Erythroblast (primary cell): Measurements from ENCODE around the gene VIM.

Experiments
- GATA1 ChIP-seq: IDR thresholded peaks from 2 replicates; pipeline ENCODE4 v1.6.1; 2011; ENCODE audit warnings: low read depth, mild to moderate bottlenecking, control low read depth, low read length, moderate library complexity
- POLR2A ChIP-seq: IDR thresholded peaks from 2 replicates; pipeline ENCODE4 v1.6.1; 2011; ENCODE audit warnings: mild to moderate bottlenecking, low read length

- no peak for TF ChIP-seq POLR2A
- no peak for TF ChIP-seq GATA1
These were observed 12.3 kb upstream of the VIM start for GRCh38 chr10:17215782-17216122.
